HCT116 (cell line): ENCODE data around the gene PCDHGA1. TPM values are rescaled to one million over a fixed set of nuclear protein-coding genes. Genes with fewer than 3 reads are reported as not detected.

Source experiments
- ATAC-seq: fragments of 200-7000 bp; cut with Tn5 transposase; 2 replicates; pipeline ENCODE4 v1.9.1; 2020; ENCODE audit warnings: mild to moderate bottlenecking, moderate library complexity
- BruUV-seq: library from RNA; stranded (reverse); fragments of 400-500 nt; replicated peaks from 2 replicates; lab custom pipeline; 2021; lab: Mats Ljungman, UMichigan
- CTCF ChIA-PET: fragments of 300-600 bp; sonication (Branson Sonifier 250); formaldehyde crosslinking; loops from one replicate; lab custom pipeline; 2021; ENCODE audit warnings: antibody characterized with exemption; lab: Charles Lee
- POLR2A ChIA-PET: fragments of 300-600, 350-600 bp; sonication (Branson Sonifier 250); formaldehyde crosslinking; loops from one replicate; lab custom pipeline; 2021; ENCODE audit warnings: antibody characterized with exemption; lab: Charles Lee
- RAD21 ChIA-PET, 2 experiments: fragments of 300-600 bp; sonication (Branson Sonifier 250); formaldehyde crosslinking; loops; one replicate each; lab custom pipeline; 2023; ENCODE audit warnings: low total read pairs in 2 of 2; ENCODE audit not compliant: uncharacterized antibody in 2 of 2, unreplicated experiment in 2 of 2, low non-redundant PET in 1 of 2; lab: Charles Lee
- DNase-seq: peaks from one replicate; pipeline ENCODE4 v3.0.0-alpha.2; 2010; ENCODE audit warnings: low read depth, low spot score
- H2AFZ ChIP-seq: fragments of 200-600 bp; shearing (Covaris generic), sonication (generic); 2 replicates; pipeline ENCODE4 v1.6.1; 2017; ENCODE audit warnings: low read depth, mixed run types, mixed read lengths, antibody characterized with exemption, low read length; ENCODE audit not compliant: poor library complexity, severe bottlenecking
- H3K27ac ChIP-seq: 2 replicates; pipeline ENCODE4 v1.5.1; 2012; ENCODE audit warnings: low read depth, low read length
- H3K27me3 ChIP-seq: fragments of 200-600 bp; sonication (generic); 2 replicates; pipeline ENCODE4 v1.6.1; 2016; ENCODE audit warnings: mixed run types, low read length, mixed read lengths; ENCODE audit not compliant: insufficient read depth
- H3K36me3 ChIP-seq, 2 experiments: fragments of 200-500 bp in 1 of 2; fragments of 200-600 bp in 1 of 2; sonication (Bioruptor generic) in 1 of 2; sonication (generic) in 1 of 2; 2 replicates each; pipeline versions ENCODE4 v1.5.1 to v1.6.1; 2014 to 2016; ENCODE audit warnings: low read length in 2 of 2, inconsistent platforms in 1 of 2, mixed read lengths in 1 of 2, mixed run types in 1 of 2; ENCODE audit not compliant: insufficient read depth in 2 of 2, control insufficient read depth in 1 of 2
- H3K4me1 ChIP-seq, 2 experiments: fragments of 200-600 bp in 1 of 2; sonication (generic) in 1 of 2; 2 replicates each; pipeline versions ENCODE4 v1.5.1 to v1.6.1; 2012 to 2017; ENCODE audit warnings: low read length in 2 of 2, inconsistent platforms in 1 of 2, mild to moderate bottlenecking in 1 of 2, mixed read lengths in 1 of 2, mixed run types in 1 of 2, moderate library complexity in 1 of 2; ENCODE audit not compliant: insufficient read depth in 2 of 2, control insufficient read depth in 1 of 2
- H3K4me2 ChIP-seq: fragments of 200-600 bp; sonication (generic); 2 replicates; pipeline ENCODE4 v1.6.1; 2017; ENCODE audit warnings: mixed run types, low read length, mixed read lengths
- H3K4me3 ChIP-seq, 2 experiments: fragments of 200-600 bp in 1 of 2; sonication (generic) in 1 of 2; replicated peaks in 1 of 2; 2 replicates each; pipeline ENCODE4 v1.5.1; 2011 to 2016; ENCODE audit warnings: low read length in 2 of 2, control low read depth in 1 of 2, low read depth in 1 of 2, mild to moderate bottlenecking in 1 of 2, mixed read lengths in 1 of 2, mixed run types in 1 of 2
- H3K79me2 ChIP-seq: fragments of 200-600 bp; sonication (generic); 2 replicates; pipeline ENCODE4 v1.6.1; 2017; ENCODE audit warnings: mild to moderate bottlenecking, mixed run types, low read length, moderate library complexity, mixed read lengths; ENCODE audit not compliant: insufficient read depth
- H3K9ac ChIP-seq: fragments of 200-600 bp; sonication (generic); 2 replicates; pipeline ENCODE4 v1.6.1; 2016; ENCODE audit warnings: low read length, mixed read lengths
- H3K9me2 ChIP-seq: fragments of 200-600 bp; sonication (generic), shearing (Covaris generic); 2 replicates; pipeline ENCODE4 v1.6.1; 2017; ENCODE audit warnings: mixed run types, mild to moderate bottlenecking, moderate library complexity; ENCODE audit not compliant: insufficient read depth
- H3K9me3 ChIP-seq, 2 experiments: fragments of 200-500 bp in 1 of 2; fragments of 200-600 bp in 1 of 2; sonication (Bioruptor generic) in 1 of 2; sonication (generic) in 1 of 2; 2 replicates each; pipeline ENCODE4 v1.6.1; 2014 to 2017; ENCODE audit warnings: low read length in 2 of 2, mixed read lengths in 2 of 2, inconsistent platforms in 1 of 2, low read depth in 1 of 2, mild to moderate bottlenecking in 1 of 2, mixed run types in 1 of 2, moderate library complexity in 1 of 2; ENCODE audit not compliant: control insufficient read depth in 1 of 2, insufficient read depth in 1 of 2
- H4K20me1 ChIP-seq: fragments of 200-600 bp; sonication (generic), shearing (Covaris generic); 2 replicates; pipeline ENCODE4 v1.6.1; 2017; ENCODE audit warnings: mixed run types, mild to moderate bottlenecking, moderate library complexity; ENCODE audit not compliant: insufficient read depth
- ATF3 ChIP-seq: IDR thresholded peaks from 2 replicates; pipeline ENCODE4 v1.6.1; 2012
- CBX3 ChIP-seq: IDR thresholded peaks from 2 replicates; pipeline ENCODE4 v1.6.1; 2012; ENCODE audit warnings: low read depth
- CEBPB ChIP-seq: IDR thresholded peaks from 2 replicates; pipeline ENCODE4 v1.6.1; 2012; ENCODE audit warnings: low read depth
- CTCF ChIP-seq, 3 experiments: fragments of 200-600 bp in 1 of 3; sonication (generic) in 1 of 3; IDR thresholded peaks in 2 of 3; conservative IDR thresholded peaks in 1 of 3; 2 replicates each; pipeline ENCODE4 v1.5.1; 2012 to 2017; ENCODE audit warnings: low read depth in 2 of 3, low read length in 2 of 3, antibody characterized with exemption in 1 of 3, borderline replicate concordance in 1 of 3, control low read depth in 1 of 3, mild to moderate bottlenecking in 1 of 3, mixed read lengths in 1 of 3, mixed run types in 1 of 3, moderate library complexity in 1 of 3; ENCODE audit not compliant: insufficient read depth in 1 of 3
- EGR1 ChIP-seq: IDR thresholded peaks from 2 replicates; pipeline ENCODE4 v1.6.1; 2012; ENCODE audit warnings: low read depth
- ELF1 ChIP-seq: IDR thresholded peaks from 2 replicates; pipeline ENCODE4 v1.6.1; 2012; ENCODE audit warnings: low read depth, borderline replicate concordance
- EZH2phosphoT487 ChIP-seq: fragments of 200-600 bp; IDR thresholded peaks from 2 replicates; pipeline ENCODE4 v1.6.1; 2018; ENCODE audit warnings: antibody characterized with exemption, borderline replicate concordance
- FOSL1 ChIP-seq: IDR thresholded peaks from 2 replicates; pipeline ENCODE4 v1.6.1; 2012; ENCODE audit warnings: low read depth
- JUND ChIP-seq: IDR thresholded peaks from 2 replicates; pipeline ENCODE4 v1.6.1; 2012
- MAX ChIP-seq: IDR thresholded peaks from 2 replicates; pipeline ENCODE4 v1.6.1; 2012
- POLR2A ChIP-seq: IDR thresholded peaks from 2 replicates; pipeline ENCODE4 v1.7.0; 2011; ENCODE audit warnings: borderline replicate concordance; ENCODE audit not compliant: insufficient read depth, insufficient read length; ENCODE audit errors: extremely low read depth
- RAD21 ChIP-seq: IDR thresholded peaks from 2 replicates; pipeline ENCODE4 v1.6.1; 2012; ENCODE audit warnings: low read depth, mild to moderate bottlenecking
- REST ChIP-seq: IDR thresholded peaks from 2 replicates; pipeline ENCODE4 v1.6.1; 2012; ENCODE audit warnings: low read depth
- SIN3A ChIP-seq: IDR thresholded peaks from 2 replicates; pipeline ENCODE4 v1.6.1; 2012; ENCODE audit warnings: low read depth
- SP1 ChIP-seq: IDR thresholded peaks from 2 replicates; pipeline ENCODE4 v1.6.1; 2012; ENCODE audit warnings: low read depth
- SRF ChIP-seq: IDR thresholded peaks from 2 replicates; pipeline ENCODE4 v1.6.1; 2012; ENCODE audit warnings: low read depth
- TCF7L2 ChIP-seq: IDR thresholded peaks from 2 replicates; pipeline ENCODE4 v1.7.0; 2011; ENCODE audit warnings: borderline replicate concordance, inconsistent platforms; ENCODE audit not compliant: insufficient read depth, insufficient read length; ENCODE audit errors: extremely low read depth
- YY1 ChIP-seq: IDR thresholded peaks from 2 replicates; pipeline ENCODE4 v1.6.1; 2011; ENCODE audit warnings: low read length, low read depth, moderate library complexity, mild to moderate bottlenecking; ENCODE audit not compliant: insufficient replicate concordance; ENCODE audit errors: extremely low read depth
- ZFX ChIP-seq: fragments of 450-650 bp; IDR thresholded peaks from 2 replicates; pipeline ENCODE4 v1.6.1; 2017
- ZNF274 ChIP-seq: fragments of 200-500 bp; sonication (Bioruptor generic); IDR thresholded peaks from 2 replicates; pipeline ENCODE4 v1.6.1; 2014; ENCODE audit warnings: mild to moderate bottlenecking, low read depth, low read length, inconsistent platforms
- intact Hi-C: fragments of 100-400 bp; cut with micrococcal nuclease; formaldehyde crosslinking; loops from 2 replicates; pipeline ENCODE4 v1.10.0; 2022
- total RNA-seq: library from RNA; stranded (reverse); gene quantifications from one replicate; pipeline ENCODE4 v1.2.1, GENCODE V29; 2021; ENCODE audit not compliant: unreplicated experiment

The PCDHGA1 gene
- total RNA-seq, 1 experiment from 2014 or later = 0.05 TPM

- H3K9me2 ChIP-seq = no peaks in the 10 kb centered on the region
- CTCF ChIA-PET = no interaction called here
- no peak overlapping the region for H3K27ac ChIP-seq
- H3K4me2 ChIP-seq = no peak overlapping the region
- H3K27me3 ChIP-seq = no peaks in the 10 kb centered on the region
- no peak for ATAC-seq
- TF ChIP-seq CEBPB (no peak), SRF (no peak), ZNF274 (no peak), SP1 (no peak), JUND (no peak), SIN3A (no peak), EGR1 (no peak), REST (no peak), FOSL1 (no peak), MAX (no peak), POLR2A (no peak), YY1 (no peak), ELF1 (no peak), ZFX (no peak), RAD21 (no peak), CBX3 (no peak), ATF3 (no peak), TCF7L2 (no peak), EZH2phosphoT487 (no peak), CTCF (IDR thresholded peaks at IDR 0.05 in 2 of 3, conservative IDR thresholded peaks at IDR 0.05 in 1 of 3; ENCODE audit: borderline replicate concordance in 1 of 3, insufficient read depth in 1 of 3, low read depth in 2 of 3, low read length in 2 of 3) (no peak)
- DNase-seq = no peak
- H3K79me2 ChIP-seq = no peaks in the 10 kb centered on the region
- H3K9me3 ChIP-seq = no peaks in the 10 kb centered on the region; a peak in 1 of 4 replicates
- no peak overlapping the region for H3K9ac ChIP-seq
- POLR2A ChIA-PET = no interaction called here
- RAD21 ChIA-PET = no interaction called here
- no peaks in the 10 kb centered on the region for H4K20me1 ChIP-seq
- H2AFZ ChIP-seq = no peak overlapping the region
- no peaks in the 10 kb centered on the region for H3K36me3 ChIP-seq
- no peak overlapping the region for H3K4me3 ChIP-seq
- intact Hi-C loops = no loop called here
- no peaks in the 10 kb centered on the region for H3K4me1 ChIP-seq
- BruUV-seq = no TSS peak
Measured at GRCh38 chr5:141399555-141400258, 69.4 kb downstream of the PCDHGA1 start.
